H9 (cell line): Measurements from ENCODE around the gene TEAD1. TPM values are rescaled to one million over a fixed set of nuclear protein-coding genes. Genes with fewer than 3 reads are reported as not detected.

Experiments used
- DNase-seq: peaks from one replicate; pipeline ENCODE4 v3.0.0-alpha.2; 2017
- H2AFZ ChIP-seq: one replicate; pipeline ENCODE4 v1.6.1; 2013; ENCODE audit warnings: mild to moderate bottlenecking, low read length, control low read depth, moderate library complexity
- H2AK5ac ChIP-seq: 2 replicates; pipeline ENCODE4 v1.6.1; 2013; ENCODE audit warnings: low read length, control low read depth, mixed read lengths; ENCODE audit not compliant: insufficient read length
- H2BK120ac ChIP-seq: one replicate; pipeline ENCODE4 v1.6.1; 2013; ENCODE audit warnings: low read depth, mild to moderate bottlenecking, low read length, control low read depth, inconsistent platforms; ENCODE audit not compliant: poor library complexity, severe bottlenecking
- H2BK12ac ChIP-seq: 2 replicates; pipeline ENCODE4 v1.6.1; 2013; ENCODE audit warnings: low read length, control low read depth, mixed read lengths, low read depth; ENCODE audit not compliant: insufficient read length
- H2BK15ac ChIP-seq: 2 replicates; pipeline ENCODE4 v1.6.1; 2013; ENCODE audit warnings: low read depth, low read length, control low read depth
- H2BK20ac ChIP-seq: one replicate; pipeline ENCODE4 v1.6.1; 2013; ENCODE audit warnings: low read depth, mild to moderate bottlenecking, low read length, control low read depth, inconsistent platforms; ENCODE audit not compliant: poor library complexity, severe bottlenecking
- H2BK5ac ChIP-seq: 2 replicates; pipeline ENCODE4 v1.6.1; 2013; ENCODE audit warnings: low read length, control low read depth, mixed read lengths; ENCODE audit not compliant: insufficient read length
- H3K14ac ChIP-seq: 2 replicates; pipeline ENCODE4 v1.6.1; 2013; ENCODE audit warnings: low read length, control low read depth; ENCODE audit not compliant: insufficient read depth
- H3K18ac ChIP-seq: 2 replicates; pipeline ENCODE4 v1.6.1; 2013; ENCODE audit warnings: low read depth, mild to moderate bottlenecking, mixed read lengths, low read length, control low read depth; ENCODE audit not compliant: insufficient read length
- H3K23ac ChIP-seq: 2 replicates; pipeline ENCODE4 v1.6.1; 2013; ENCODE audit warnings: low read length, control low read depth, mixed read lengths, low read depth; ENCODE audit not compliant: insufficient read length
- H3K23me2 ChIP-seq: 2 replicates; pipeline ENCODE4 v1.6.1; 2013; ENCODE audit warnings: low read depth, mild to moderate bottlenecking, mixed read lengths, low read length, control low read depth; ENCODE audit not compliant: insufficient read length, poor library complexity, severe bottlenecking
- H3K27ac ChIP-seq: 2 replicates; pipeline ENCODE4 v1.5.1; 2013; ENCODE audit warnings: low read length, control low read depth, mixed read lengths, low read depth; ENCODE audit not compliant: insufficient read length
- H3K27me3 ChIP-seq: 2 replicates; pipeline ENCODE4 v1.6.1; 2013; ENCODE audit warnings: low read length, control low read depth, inconsistent platforms; ENCODE audit not compliant: insufficient read depth
- H3K4ac ChIP-seq: 2 replicates; pipeline ENCODE4 v1.6.1; 2013; ENCODE audit warnings: low read depth, mild to moderate bottlenecking, control low read depth, inconsistent platforms, low read length, moderate library complexity
- H3K4me1 ChIP-seq: 2 replicates; pipeline ENCODE4 v1.6.1; 2013; ENCODE audit warnings: low read length, control low read depth, inconsistent platforms; ENCODE audit not compliant: insufficient read depth
- H3K4me2 ChIP-seq: 2 replicates; pipeline ENCODE4 v1.6.1; 2013; ENCODE audit warnings: low read length, control low read depth, mixed read lengths; ENCODE audit not compliant: insufficient read length, insufficient read depth
- H3K56ac ChIP-seq: 2 replicates; pipeline ENCODE4 v1.6.1; 2013; ENCODE audit warnings: low read depth, mild to moderate bottlenecking, mixed read lengths, low read length, control low read depth; ENCODE audit not compliant: insufficient read length
- H3K79me1 ChIP-seq: 2 replicates; pipeline ENCODE4 v1.6.1; 2013; ENCODE audit warnings: low read depth, mild to moderate bottlenecking, moderate library complexity, low read length, control low read depth, inconsistent platforms; ENCODE audit not compliant: insufficient read depth, poor library complexity, severe bottlenecking
- H3K79me2 ChIP-seq: 2 replicates; pipeline ENCODE4 v1.6.1; 2013; ENCODE audit warnings: low read length, control low read depth, inconsistent platforms; ENCODE audit not compliant: insufficient read depth
- H3K9ac ChIP-seq: 2 replicates; pipeline ENCODE4 v1.6.1; 2013; ENCODE audit warnings: low read length, control low read depth, mixed read lengths; ENCODE audit not compliant: insufficient read length; ENCODE audit errors: extremely low read depth
- H3K9me3 ChIP-seq: one replicate; pipeline ENCODE4 v1.6.1; 2013; ENCODE audit warnings: low read depth, low read length, inconsistent platforms; ENCODE audit not compliant: control insufficient read depth
- H3T11ph ChIP-seq: one replicate; pipeline ENCODE4 v1.6.1; 2013; ENCODE audit warnings: mild to moderate bottlenecking, low read length, control low read depth, inconsistent platforms
- H4K20me1 ChIP-seq: one replicate; pipeline ENCODE4 v1.6.1; 2013; ENCODE audit not compliant: control insufficient read depth, insufficient read length, insufficient read depth
- H4K5ac ChIP-seq: 2 replicates; pipeline ENCODE4 v1.6.1; 2013; ENCODE audit warnings: low read depth, mild to moderate bottlenecking, mixed read lengths, low read length, control low read depth; ENCODE audit not compliant: insufficient read length
- H4K8ac ChIP-seq: replicated peaks from 2 replicates; pipeline ENCODE4 v1.6.1; 2013; ENCODE audit warnings: low read length, control low read depth, mixed read lengths, low read depth; ENCODE audit not compliant: insufficient read length
- H4K91ac ChIP-seq: 2 replicates; pipeline ENCODE4 v1.6.1; 2013; ENCODE audit warnings: low read depth, mild to moderate bottlenecking, moderate library complexity, mixed read lengths, low read length, control low read depth; ENCODE audit not compliant: insufficient read length
- H3K27ac Mint-ChIP-seq, 3 experiments: 2 replicates in 2 of 3; 3 replicates in 1 of 3; pipeline ENCODE4 v1.8.0; 2020 to 2021; ENCODE audit warnings: mixed read lengths in 3 of 3, mild to moderate bottlenecking in 1 of 3, moderate library complexity in 1 of 3
- H3K27me3 Mint-ChIP-seq: 2 replicates; pipeline ENCODE4 v1.8.0; 2021; ENCODE audit warnings: low read depth, mild to moderate bottlenecking, moderate library complexity, mixed read lengths
- H3K36me3 Mint-ChIP-seq, 3 experiments: 2 replicates in 2 of 3; 3 replicates in 1 of 3; pipeline ENCODE4 v1.8.0; 2020 to 2021; ENCODE audit warnings: low read depth in 3 of 3, mixed read lengths in 3 of 3; ENCODE audit not compliant: insufficient read depth in 1 of 3
- H3K4me1 Mint-ChIP-seq, 2 experiments: 2 replicates each; pipeline ENCODE4 v1.8.0; 2020; ENCODE audit warnings: mixed read lengths in 2 of 2
- H3K4me3 Mint-ChIP-seq, 2 experiments: 2 replicates in 1 of 2; 3 replicates in 1 of 2; pipeline ENCODE4 v1.8.0; 2020 to 2021; ENCODE audit warnings: mild to moderate bottlenecking in 2 of 2, mixed read lengths in 2 of 2, moderate library complexity in 1 of 2
- H3K9me3 Mint-ChIP-seq, 2 experiments: 2 replicates in 1 of 2; 3 replicates in 1 of 2; pipeline ENCODE4 v1.8.0; 2020; ENCODE audit warnings: mild to moderate bottlenecking in 2 of 2, mixed read lengths in 2 of 2, moderate library complexity in 1 of 2
- WGBS: extraction: QIAGEN DNeasy Blood & Tissue Kit; methylation state at CpG from one replicate; pipeline ENCODE4 v1.1.7; 2013; ENCODE audit warnings: missing lambda C conversion rate, low lambda C conversion rate, mixed read lengths; ENCODE audit not compliant: insufficient read length; ENCODE audit errors: extremely low coverage; 5-methylcytosine and 5-hydroxymethylcytosine counted together
- total RNA-seq: library from RNA; stranded (reverse); gene quantifications from 2 replicates; pipeline ENCODE4 v1.2.1, GENCODE V29; 2021
- TF ChIP-seq, protein P1 (sequence below): fragments of 200-600 bp; sonication (generic); conservative IDR thresholded peaks from 3 replicates; pipeline ENCODE4 v1.8.0; 2021; ENCODE audit warnings: antibody characterized with exemption, mild to moderate bottlenecking

The TEAD1 gene
- total RNA-seq, 1 experiment from 2014 or later: 75.1 TPM

- TF ChIP-seq, protein P1, sequence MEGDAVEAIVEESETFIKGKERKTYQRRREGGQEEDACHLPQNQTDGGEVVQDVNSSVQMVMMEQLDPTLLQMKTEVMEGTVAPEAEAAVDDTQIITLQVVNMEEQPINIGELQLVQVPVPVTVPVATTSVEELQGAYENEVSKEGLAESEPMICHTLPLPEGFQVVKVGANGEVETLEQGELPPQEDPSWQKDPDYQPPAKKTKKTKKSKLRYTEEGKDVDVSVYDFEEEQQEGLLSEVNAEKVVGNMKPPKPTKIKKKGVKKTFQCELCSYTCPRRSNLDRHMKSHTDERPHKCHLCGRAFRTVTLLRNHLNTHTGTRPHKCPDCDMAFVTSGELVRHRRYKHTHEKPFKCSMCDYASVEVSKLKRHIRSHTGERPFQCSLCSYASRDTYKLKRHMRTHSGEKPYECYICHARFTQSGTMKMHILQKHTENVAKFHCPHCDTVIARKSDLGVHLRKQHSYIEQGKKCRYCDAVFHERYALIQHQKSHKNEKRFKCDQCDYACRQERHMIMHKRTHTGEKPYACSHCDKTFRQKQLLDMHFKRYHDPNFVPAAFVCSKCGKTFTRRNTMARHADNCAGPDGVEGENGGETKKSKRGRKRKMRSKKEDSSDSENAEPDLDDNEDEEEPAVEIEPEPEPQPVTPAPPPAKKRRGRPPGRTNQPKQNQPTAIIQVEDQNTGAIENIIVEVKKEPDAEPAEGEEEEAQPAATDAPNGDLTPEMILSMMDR: no peak
- peaks cover 2 to 17% (median 2%) of the 10 kb centered on the region in 3 experiments; a peak in 5 of 7 replicates for H3K36me3 Mint-ChIP-seq
Observed at GRCh38 chr11:12951376-12951775, 277.2 kb downstream of the TEAD1 start.

More at GRCh38 chr11:12951376-12951775, 277.2 kb downstream of the TEAD1 start:
- Histone ChIP-seq H2BK15ac (no peak overlapping the region), H3K23ac (no peak overlapping the region), H2BK12ac (no peak overlapping the region), H3K9ac (no peak overlapping the region), H3K9me3 (no peaks in the 10 kb centered on the region), H4K8ac (no peak overlapping the region), H3K14ac (no peak overlapping the region), H2AK5ac (no peak overlapping the region), H2BK20ac (no peak overlapping the region), H2BK120ac (no peak overlapping the region), H4K5ac (no peak overlapping the region), H2AFZ (no peak overlapping the region), H3K4ac (no peak overlapping the region), H3T11ph (no peak overlapping the region), H3K27me3 (no peaks in the 10 kb centered on the region), H3K23me2 (no peaks in the 10 kb centered on the region), H3K27ac (no peak overlapping the region), H3K18ac (no peak overlapping the region), H4K20me1 (no peaks in the 10 kb centered on the region), H3K4me2 (no peak overlapping the region), H3K4me1 (no peaks in the 10 kb centered on the region), H3K79me1 (no peaks in the 10 kb centered on the region), H4K91ac (no peak overlapping the region), H2BK5ac (no peak overlapping the region), H3K56ac (no peak overlapping the region), H3K79me2 (no peaks in the 10 kb centered on the region)
- DNase-seq: no peak
- Mint-ChIP-seq H3K9me3 (peaks cover 11 to 16% of the 10 kb centered on the region in 2 experiments), H3K27ac (no peak overlapping the region), H3K27me3 (no peaks in the 10 kb centered on the region; the same call in 1 of the 2 replicates), H3K4me1 (peaks cover 0 to 10% of the 10 kb centered on the region in 2 experiments; a peak in 2 of 4 replicates), H3K4me3 (no peak overlapping the region)
- no CpG with 5 or more reads among the region's 1 CpG for WGBS
